ENCODE results near the gene ERO1B.

The ERO1B gene

DNA sequence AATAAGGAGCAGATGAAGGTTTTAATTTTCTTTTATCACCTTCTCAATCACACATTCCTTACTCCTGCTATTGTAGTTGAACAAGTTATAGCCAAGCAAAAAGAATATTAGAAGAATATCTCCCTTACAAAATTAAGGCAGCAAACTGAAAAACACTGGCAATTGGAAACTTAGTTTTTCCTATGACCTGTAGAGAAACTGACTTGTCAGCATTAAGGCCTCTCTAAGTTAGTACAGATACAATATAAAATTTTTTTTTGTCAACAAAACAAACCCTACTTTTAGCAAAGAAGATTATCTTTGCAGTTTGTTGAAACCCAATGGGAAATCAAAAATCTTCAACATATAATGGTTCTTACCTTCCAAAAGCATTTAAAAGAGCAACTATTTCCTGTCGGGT is 61.3 kb downstream of the ERO1B start:
- no peak overlapping the region for H3K9ac ChIP-seq (ENCODE audit: low read length)
- no peaks in the 10 kb centered on the region for H3K27me3 ChIP-seq (ENCODE audit: insufficient read depth, low read length)
- H3K4me2 ChIP-seq (ENCODE audit: low read length), result no peak overlapping the region
- H3K79me2 ChIP-seq (ENCODE audit: insufficient read depth, low read length), result no peaks in the 10 kb centered on the region
- no peak overlapping the region for H2AFZ ChIP-seq (ENCODE audit: low read length)
- H3K4me1 ChIP-seq (ENCODE audit: insufficient read depth, low read length, severe bottlenecking), result no peaks in the 10 kb centered on the region
- H3F3A ChIP-seq (ENCODE audit: insufficient read depth, low read length), result no peaks in the 10 kb centered on the region
- TF ChIP-seq, protein P1, sequence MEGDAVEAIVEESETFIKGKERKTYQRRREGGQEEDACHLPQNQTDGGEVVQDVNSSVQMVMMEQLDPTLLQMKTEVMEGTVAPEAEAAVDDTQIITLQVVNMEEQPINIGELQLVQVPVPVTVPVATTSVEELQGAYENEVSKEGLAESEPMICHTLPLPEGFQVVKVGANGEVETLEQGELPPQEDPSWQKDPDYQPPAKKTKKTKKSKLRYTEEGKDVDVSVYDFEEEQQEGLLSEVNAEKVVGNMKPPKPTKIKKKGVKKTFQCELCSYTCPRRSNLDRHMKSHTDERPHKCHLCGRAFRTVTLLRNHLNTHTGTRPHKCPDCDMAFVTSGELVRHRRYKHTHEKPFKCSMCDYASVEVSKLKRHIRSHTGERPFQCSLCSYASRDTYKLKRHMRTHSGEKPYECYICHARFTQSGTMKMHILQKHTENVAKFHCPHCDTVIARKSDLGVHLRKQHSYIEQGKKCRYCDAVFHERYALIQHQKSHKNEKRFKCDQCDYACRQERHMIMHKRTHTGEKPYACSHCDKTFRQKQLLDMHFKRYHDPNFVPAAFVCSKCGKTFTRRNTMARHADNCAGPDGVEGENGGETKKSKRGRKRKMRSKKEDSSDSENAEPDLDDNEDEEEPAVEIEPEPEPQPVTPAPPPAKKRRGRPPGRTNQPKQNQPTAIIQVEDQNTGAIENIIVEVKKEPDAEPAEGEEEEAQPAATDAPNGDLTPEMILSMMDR (IDR thresholded peaks at IDR 0.05; ENCODE audit: low read length), result no peak
- no peak for TF ChIP-seq EZH2 (IDR thresholded peaks at IDR 0.05; ENCODE audit: borderline replicate concordance, low read length)
- H4K20me1 ChIP-seq (ENCODE audit: insufficient read depth, low read length), result no peaks in the 10 kb centered on the region
- H3K4me3 ChIP-seq (ENCODE audit: low read depth, low read length, poor library complexity, severe bottlenecking), result no peak overlapping the region
- no peaks in the 10 kb centered on the region for H3K9me2 ChIP-seq (ENCODE audit: low read depth, low read length)
- H3K9me3 ChIP-seq (ENCODE audit: low read length), result no peaks in the 10 kb centered on the region
- H3K36me3 ChIP-seq (ENCODE audit: insufficient read depth, low read length), result peaks cover 5% of the 10 kb centered on the region; the same call in 1 of the 2 replicates
- H3K27ac ChIP-seq (ENCODE audit: low read depth, low read length, poor library complexity, severe bottlenecking), result no peak overlapping the region

DNA sequence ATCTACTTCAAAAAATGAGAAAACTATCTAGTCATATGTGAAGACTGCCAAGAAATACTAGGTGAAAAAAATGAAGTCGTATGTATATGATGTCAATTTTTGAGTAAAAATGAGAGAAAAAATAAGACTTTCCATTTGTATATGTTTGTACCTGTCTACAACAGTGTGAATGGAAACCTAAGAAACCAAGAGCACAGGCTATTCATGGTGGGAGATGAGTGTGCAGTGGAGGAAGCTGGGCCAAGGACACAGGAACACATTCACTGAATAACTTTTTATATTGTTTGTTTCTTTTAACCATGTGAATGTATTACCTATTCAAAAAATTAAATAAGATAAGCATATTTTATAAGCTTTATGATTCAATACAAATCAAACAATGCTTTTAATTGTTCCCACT is 67.0 kb downstream of the ERO1B start:
- Histone ChIP-seq H3K4me3 (ENCODE audit: low read depth, low read length, poor library complexity, severe bottlenecking) (no peak overlapping the region), H3K36me3 (ENCODE audit: insufficient read depth, low read length) (peaks cover 15% of the 10 kb centered on the region; the same call in 1 of the 2 replicates), H3F3A (ENCODE audit: insufficient read depth, low read length) (no peaks in the 10 kb centered on the region), H4K20me1 (ENCODE audit: insufficient read depth, low read length) (no peaks in the 10 kb centered on the region), H3K4me2 (ENCODE audit: low read length) (no peak overlapping the region), H3K9ac (ENCODE audit: low read length) (no peak overlapping the region), H2AFZ (ENCODE audit: low read length) (no peak overlapping the region), H3K9me3 (ENCODE audit: low read length) (no peaks in the 10 kb centered on the region), H3K27ac (ENCODE audit: low read depth, low read length, poor library complexity, severe bottlenecking) (no peak overlapping the region), H3K4me1 (ENCODE audit: insufficient read depth, low read length, severe bottlenecking) (no peaks in the 10 kb centered on the region), H3K79me2 (ENCODE audit: insufficient read depth, low read length) (no peaks in the 10 kb centered on the region), H3K9me2 (ENCODE audit: low read depth, low read length) (no peaks in the 10 kb centered on the region), H3K27me3 (ENCODE audit: insufficient read depth, low read length) (no peaks in the 10 kb centered on the region)
- no peak for TF ChIP-seq EZH2 (IDR thresholded peaks at IDR 0.05; ENCODE audit: borderline replicate concordance, low read length)
- TF ChIP-seq, protein P1 (IDR thresholded peaks at IDR 0.05; ENCODE audit: low read length), result no peak

DNA sequence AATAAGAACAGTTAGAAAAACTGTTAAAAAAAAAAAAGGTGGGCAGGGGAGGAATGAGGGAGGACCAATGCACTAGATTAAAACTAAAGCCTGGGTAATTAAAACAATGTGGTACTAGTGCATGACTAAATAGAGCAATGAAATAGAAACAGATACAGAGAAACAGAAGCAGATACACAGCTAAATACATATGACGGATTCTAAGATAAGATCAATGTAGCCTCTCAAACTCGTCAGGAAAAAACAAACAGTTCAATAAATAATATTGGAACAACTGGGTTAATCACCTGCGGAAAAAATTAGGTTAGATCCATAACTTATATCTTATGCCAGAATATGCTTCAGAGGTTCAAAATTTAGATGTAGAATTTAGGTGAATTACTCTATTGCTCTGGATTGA is 68.2 kb downstream of the ERO1B start:
- Histone ChIP-seq H4K20me1 (ENCODE audit: insufficient read depth, low read length) (no peaks in the 10 kb centered on the region), H3K79me2 (ENCODE audit: insufficient read depth, low read length) (no peaks in the 10 kb centered on the region), H3K4me3 (ENCODE audit: low read depth, low read length, poor library complexity, severe bottlenecking) (no peak overlapping the region), H3K9ac (ENCODE audit: low read length) (no peak overlapping the region), H3K9me3 (ENCODE audit: low read length) (no peaks in the 10 kb centered on the region), H2AFZ (ENCODE audit: low read length) (no peak overlapping the region), H3K27me3 (ENCODE audit: insufficient read depth, low read length) (no peaks in the 10 kb centered on the region), H3K4me1 (ENCODE audit: insufficient read depth, low read length, severe bottlenecking) (no peaks in the 10 kb centered on the region), H3F3A (ENCODE audit: insufficient read depth, low read length) (no peaks in the 10 kb centered on the region), H3K9me2 (ENCODE audit: low read depth, low read length) (no peaks in the 10 kb centered on the region), H3K4me2 (ENCODE audit: low read length) (no peak overlapping the region), H3K27ac (ENCODE audit: low read depth, low read length, poor library complexity, severe bottlenecking) (no peak overlapping the region), H3K36me3 (ENCODE audit: insufficient read depth, low read length) (peaks cover 27% of the 10 kb centered on the region; the same call in 1 of the 2 replicates)
- no peak for TF ChIP-seq EZH2 (IDR thresholded peaks at IDR 0.05; ENCODE audit: borderline replicate concordance, low read length)
- TF ChIP-seq, protein P1 (IDR thresholded peaks at IDR 0.05; ENCODE audit: low read length), result no peak

Measured in OCI-LY1 (cell line).